HepG2 (cell line): Measurements from ENCODE around the gene GFOD1.

Source experiments
- IKZF4 ChIP-seq: sonication (generic); formaldehyde crosslinking; IDR thresholded peaks from 2 replicates; pipeline ENCODE4 v1.5.1; 2020; ENCODE audit warnings: borderline replicate concordance, mild to moderate bottlenecking, low read depth, missing genetic modification reagents; ENCODE audit errors: not compliant biosample characterization
- MEIS2 ChIP-seq: sonication (generic); formaldehyde crosslinking; IDR thresholded peaks from 2 replicates; pipeline ENCODE4 v1.9.0; 2021; ENCODE audit warnings: mild to moderate bottlenecking, missing genetic modification reagents
- MTF2 ChIP-seq: sonication (generic); formaldehyde crosslinking; IDR thresholded peaks from 2 replicates; pipeline ENCODE4 v1.5.0; 2020; ENCODE audit warnings: missing genetic modification reagents, borderline replicate concordance
- POLR2A ChIP-seq, 2 experiments: IDR thresholded peaks; 2 replicates each; pipeline ENCODE4 v1.6.1; 2011; ENCODE audit warnings: low read depth in 2 of 2, low read length in 2 of 2, mild to moderate bottlenecking in 1 of 2, moderate library complexity in 1 of 2; ENCODE audit not compliant: insufficient read depth in 1 of 2
- SIN3A ChIP-seq: IDR thresholded peaks from 2 replicates; pipeline ENCODE4 v1.6.1; 2011; ENCODE audit warnings: low read depth, mild to moderate bottlenecking, control low read depth, low read length, borderline replicate concordance

- TF ChIP-seq SIN3A (no peak), IKZF4 (CRISPR knock-in tag) (no peak), POLR2A (IDR thresholded peaks at IDR 0.05; ENCODE audit: insufficient read depth in 1 of 2, low read depth in 2 of 2, low read length in 2 of 2) (no peak), MEIS2 (CRISPR knock-in tag) (no peak), MTF2 (CRISPR knock-in tag) (no peak)
Observed at GRCh38 chr6:13384506-13384905, 102.9 kb downstream of the GFOD1 start.
